CD4-positive, alpha-beta T cell (primary cell): ENCODE measurements around the gene SPOCK1. TPM values are rescaled to one million over a fixed set of nuclear protein-coding genes. Genes with fewer than 3 reads are reported as not detected.

Source experiments
- ATAC-seq: fragments of 200-7000 bp; cut with Tn5 transposase; one replicate; pipeline ENCODE4 v1.10.0; 2022; ENCODE audit warnings: mild to moderate bottlenecking; ENCODE audit not compliant: poor library complexity
- CTCF ChIA-PET: fragments of 350-600 bp; sonication (Branson Sonifier 250); formaldehyde crosslinking; loops from one replicate; lab custom pipeline; 2021; ENCODE audit warnings: antibody characterized with exemption, inconsistent platforms; lab: Charles Lee
- POLR2A ChIA-PET: fragments of 350-600 bp; sonication (Branson Sonifier 250); formaldehyde crosslinking; loops from one replicate; lab custom pipeline; 2021; ENCODE audit warnings: antibody characterized with exemption, inconsistent platforms; lab: Charles Lee
- DNase-seq, 14 experiments: peaks; one replicate each; pipeline ENCODE4 v3.0.0-alpha.2; 2013 to 2020; ENCODE audit warnings: mixed read lengths in 2 of 14
- H3K27ac ChIP-seq, 2 donors: one replicate each; pipeline versions ENCODE4 v1.5.1 to v1.7.0; 2013; ENCODE audit warnings: low read length in 2 of 2, low read depth in 1 of 2, mild to moderate bottlenecking in 1 of 2
- H3K27me3 ChIP-seq, 2 experiments: 1 replicate in 1 of 2; 2 replicates in 1 of 2; pipeline versions ENCODE4 v1.6.1 to v1.7.0; 2013; ENCODE audit warnings: low read length in 2 of 2, control low read depth in 1 of 2, mild to moderate bottlenecking in 1 of 2, moderate library complexity in 1 of 2; ENCODE audit not compliant: insufficient read depth in 2 of 2, control insufficient read depth in 1 of 2
- H3K36me3 ChIP-seq: one replicate; pipeline ENCODE4 v1.6.1; 2013; ENCODE audit warnings: low read length, control low read depth; ENCODE audit not compliant: insufficient read depth
- H3K4me1 ChIP-seq: one replicate; pipeline ENCODE4 v1.6.1; 2013; ENCODE audit warnings: low read length, control low read depth; ENCODE audit not compliant: insufficient read depth
- H3K4me3 ChIP-seq: one replicate; pipeline ENCODE4 v1.5.1; 2013; ENCODE audit warnings: mild to moderate bottlenecking, low read length, moderate library complexity
- H3K9me3 ChIP-seq, 2 experiments: 1 replicate in 1 of 2; 2 replicates in 1 of 2; pipeline versions ENCODE4 v1.6.1 to v1.7.0; 2013; ENCODE audit warnings: low read length in 2 of 2, mild to moderate bottlenecking in 2 of 2, control low read depth in 1 of 2, moderate library complexity in 1 of 2; ENCODE audit not compliant: control insufficient read depth in 1 of 2, insufficient read depth in 1 of 2
- H3K27ac Mint-ChIP-seq: one replicate; pipeline ENCODE4 v1.8.0; 2020; ENCODE audit warnings: mixed read lengths
- H3K27me3 Mint-ChIP-seq: one replicate; pipeline ENCODE4 v1.8.0; 2021; ENCODE audit warnings: mixed read lengths
- H3K36me3 Mint-ChIP-seq: one replicate; pipeline ENCODE4 v1.8.0; 2021; ENCODE audit warnings: low read depth, mixed read lengths
- H3K4me1 Mint-ChIP-seq: one replicate; pipeline ENCODE4 v1.8.0; 2021; ENCODE audit warnings: low read depth, mixed read lengths
- H3K4me3 Mint-ChIP-seq: one replicate; pipeline ENCODE4 v1.8.0; 2020; ENCODE audit warnings: mild to moderate bottlenecking, mixed read lengths
- H3K9me3 Mint-ChIP-seq: one replicate; pipeline ENCODE4 v1.8.0; 2020; ENCODE audit warnings: mixed read lengths
- intact Hi-C, 2 experiments: fragments of 100-400 bp; cut with DNase I in 1 of 2; cut with micrococcal nuclease in 1 of 2; formaldehyde crosslinking; loops; one replicate each; pipeline versions ENCODE4 v1.15.1 to v1.9.0; 2023 to 2025; cut with DNase I, micrococcal nuclease
- total RNA-seq, 174 experiments: library from RNA in 2 of 174; stranded (reverse) in 2 of 174; gene quantifications; one replicate each; pipeline ENCODE4 v1.2.3 and lab custom pipeline; 2021 to 2026
- TF ChIP-seq, protein P1 (sequence below): fragments of 200-600 bp; IDR thresholded peaks from one replicate; pipeline ENCODE4 v1.8.0; 2022; ENCODE audit warnings: antibody characterized with exemption, mild to moderate bottlenecking

SPOCK1 gene
- total RNA-seq, 2 experiments from 2014 or later = not detected

- Mint-ChIP-seq H3K4me1 (no peaks in the 10 kb centered on the region), H3K9me3 (no peaks in the 10 kb centered on the region), H3K36me3 (no peaks in the 10 kb centered on the region), H3K27ac (no peak overlapping the region), H3K4me3 (no peak overlapping the region), H3K27me3 (peaks cover 5% of the 10 kb centered on the region)
- Histone ChIP-seq H3K4me1 (no peaks in the 10 kb centered on the region), H3K36me3 (no peaks in the 10 kb centered on the region), H3K4me3 (no peak overlapping the region), H3K9me3 (peaks cover 0 to 6% of the 10 kb centered on the region in 2 experiments), H3K27me3 (no peaks in the 10 kb centered on the region), H3K27ac (no peak overlapping the region)
- ChIA-PET CTCF (no interaction called here), POLR2A (no interaction called here)
- DNase-seq = no peak
- intact Hi-C loops = no loop called here
- TF ChIP-seq, protein P1, sequence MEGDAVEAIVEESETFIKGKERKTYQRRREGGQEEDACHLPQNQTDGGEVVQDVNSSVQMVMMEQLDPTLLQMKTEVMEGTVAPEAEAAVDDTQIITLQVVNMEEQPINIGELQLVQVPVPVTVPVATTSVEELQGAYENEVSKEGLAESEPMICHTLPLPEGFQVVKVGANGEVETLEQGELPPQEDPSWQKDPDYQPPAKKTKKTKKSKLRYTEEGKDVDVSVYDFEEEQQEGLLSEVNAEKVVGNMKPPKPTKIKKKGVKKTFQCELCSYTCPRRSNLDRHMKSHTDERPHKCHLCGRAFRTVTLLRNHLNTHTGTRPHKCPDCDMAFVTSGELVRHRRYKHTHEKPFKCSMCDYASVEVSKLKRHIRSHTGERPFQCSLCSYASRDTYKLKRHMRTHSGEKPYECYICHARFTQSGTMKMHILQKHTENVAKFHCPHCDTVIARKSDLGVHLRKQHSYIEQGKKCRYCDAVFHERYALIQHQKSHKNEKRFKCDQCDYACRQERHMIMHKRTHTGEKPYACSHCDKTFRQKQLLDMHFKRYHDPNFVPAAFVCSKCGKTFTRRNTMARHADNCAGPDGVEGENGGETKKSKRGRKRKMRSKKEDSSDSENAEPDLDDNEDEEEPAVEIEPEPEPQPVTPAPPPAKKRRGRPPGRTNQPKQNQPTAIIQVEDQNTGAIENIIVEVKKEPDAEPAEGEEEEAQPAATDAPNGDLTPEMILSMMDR = no peak
- no peak for ATAC-seq
These were observed 393.6 kb downstream of the SPOCK1 start for GRCh38 chr5:137105351-137106035.

DNA sequence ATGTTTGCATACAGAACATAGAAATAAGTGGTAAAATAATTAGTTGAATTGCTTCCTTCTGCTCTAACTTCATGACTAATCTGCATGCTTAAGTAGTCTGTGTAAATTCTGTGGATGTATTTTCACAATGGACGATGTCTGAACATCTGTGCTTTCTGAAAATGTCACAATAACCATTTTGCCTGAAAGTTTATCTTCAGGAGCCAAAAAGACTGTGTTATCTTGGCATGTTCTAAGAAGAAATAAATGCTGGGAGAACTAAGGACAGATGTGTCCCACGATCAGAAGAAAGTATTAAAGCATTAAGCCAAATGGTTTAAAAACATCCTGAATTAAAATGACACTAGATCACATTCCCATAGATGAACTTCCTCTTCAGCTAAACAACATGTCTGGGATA, 397.6 kb downstream of the SPOCK1 start:
- no peaks in the 10 kb centered on the region for H3K4me1 ChIP-seq
- H3K36me3 ChIP-seq = no peaks in the 10 kb centered on the region
- H3K27ac ChIP-seq = no peak overlapping the region
- CTCF ChIA-PET = no interaction called here
- no peak for ATAC-seq
- Mint-ChIP-seq H3K9me3 (no peaks in the 10 kb centered on the region), H3K36me3 (no peaks in the 10 kb centered on the region), H3K4me3 (no peak overlapping the region), H3K27ac (no peak overlapping the region), H3K27me3 (peaks cover 4% of the 10 kb centered on the region), H3K4me1 (no peaks in the 10 kb centered on the region)
- DNase-seq = no peak
- no peaks in the 10 kb centered on the region for H3K27me3 ChIP-seq
- intact Hi-C loops = no loop called here
- H3K9me3 ChIP-seq = peaks cover 0 to 8% of the 10 kb centered on the region in 2 experiments
- H3K4me3 ChIP-seq = no peak overlapping the region
- TF ChIP-seq, protein P1 = no peak
- POLR2A ChIA-PET = no interaction called here

- Mint-ChIP-seq H3K27me3 (peaks cover 4% of the 10 kb centered on the region), H3K36me3 (no peaks in the 10 kb centered on the region), H3K27ac (no peak overlapping the region), H3K4me3 (no peak overlapping the region), H3K9me3 (no peaks in the 10 kb centered on the region), H3K4me1 (no peaks in the 10 kb centered on the region)
- POLR2A ChIA-PET = no interaction called here
- no peaks in the 10 kb centered on the region for H3K36me3 ChIP-seq
- DNase-seq = no peak
- no peak overlapping the region for H3K27ac ChIP-seq
- ATAC-seq = no peak
- intact Hi-C loops = no loop called here
- H3K4me1 ChIP-seq = no peaks in the 10 kb centered on the region
- no peak overlapping the region for H3K4me3 ChIP-seq
- CTCF ChIA-PET = interaction anchor here (1.2 kb wide), 1 partner anchor 11 kb away, joined by 3 read pairs; no protein-coding TSS in a partner anchor
- TF ChIP-seq, protein P1 = no peak
- H3K27me3 ChIP-seq = no peaks in the 10 kb centered on the region
- peaks cover 0 to 3% of the 10 kb centered on the region in 2 experiments for H3K9me3 ChIP-seq
These were observed 399.5 kb downstream of the SPOCK1 start for GRCh38 chr5:137099651-137100050.
